ENCODE data around the gene KCNH5. TPM values are rescaled to one million over a fixed set of nuclear protein-coding genes. Genes with fewer than 3 reads are reported as not detected.

Gene KCNH5
- total and polyA plus RNA-seq, 9 of the 15 experiments (the other 6 are each of a cell fraction or from before 2014, with no cell fraction given), result 1.1 to 2.4 (median 1.4) TPM

- FAIRE-seq, result no peak
- Histone ChIP-seq H3K9me3 (replicated peaks; ENCODE audit: control insufficient read depth, insufficient read depth, low read depth, low read length) (no peaks in the 10 kb centered on the region), H3K4me3 (no peak overlapping the region), H3K27ac (ENCODE audit: extremely low read depth, low read depth, low read length) (no peak overlapping the region), H3K9me1 (ENCODE audit: control insufficient read depth, insufficient read depth, low read length) (no peaks in the 10 kb centered on the region), H2AFZ (ENCODE audit: low read depth, low read length) (no peak overlapping the region), H3K27me3 (ENCODE audit: control insufficient read depth in 2 of 2, insufficient read depth in 2 of 2, low read length in 2 of 2) (no peaks in the 10 kb centered on the region), H3K9ac (ENCODE audit: insufficient read depth in 1 of 2, low read depth in 2 of 2, low read length in 2 of 2) (no peak overlapping the region), H3K4me1 (replicated peaks in 1 of 2; ENCODE audit: control insufficient read depth in 2 of 2, insufficient read depth in 2 of 2, low read length in 2 of 2) (no peaks in the 10 kb centered on the region), H4K20me1 (replicated peaks; ENCODE audit: control insufficient read depth, insufficient read depth, low read length) (no peaks in the 10 kb centered on the region), H3K79me2 (ENCODE audit: control insufficient read depth, insufficient read depth, low read length) (no peaks in the 10 kb centered on the region), H3K4me2 (ENCODE audit: insufficient read depth, low read length) (no peak overlapping the region), H3K36me3 (ENCODE audit: control insufficient read depth, insufficient read depth, low read length) (no peaks in the 10 kb centered on the region)
- 0% methylated on average over 2 of the region's 2 CpGs for WGBS (ENCODE audit: insufficient coverage, low coverage, missing lambda C conversion rate)
- ATAC-seq, result no peak
- no peak for DNase-seq (ENCODE audit: extremely low read depth in 1 of 4, low spot score in 3 of 4)
- BruUV-seq (replicated peaks), result no TSS peak
- ChIA-PET CTCF (ENCODE audit: low intra/inter-chr PET ratio) (no interaction called here), POLR2A (no interaction called here)
- intact Hi-C loops (cut with micrococcal nuclease), result no loop called here
- TF ChIP-seq BCLAF1 (IDR thresholded peaks at IDR 0.05; ENCODE audit: borderline replicate concordance in 1 of 2, control insufficient read depth in 1 of 2, low read depth in 2 of 2, low read length in 1 of 2), result no peak
- TF ChIP-seq ZNF324 (CRISPR knock-in tag; IDR thresholded peaks at IDR 0.05), result no peak
- TF ChIP-seq GTF2B (IDR thresholded peaks at IDR 0.05; ENCODE audit: extremely low read depth, insufficient read length), result no peak
- TF ChIP-seq SMARCC2 (IDR thresholded peaks at IDR 0.05; ENCODE audit: low read depth), result no peak
- no peak for TF ChIP-seq ZNF282 (CRISPR knock-in tag; IDR thresholded peaks at IDR 0.05)
- TF ChIP-seq ZKSCAN1 (IDR thresholded peaks at IDR 0.05; ENCODE audit: low read depth, low read length), result no peak
- no peak for TF ChIP-seq ZNF184 (CRISPR knock-in tag; IDR thresholded peaks at IDR 0.05)
- TF ChIP-seq MBD1 (CRISPR knock-in tag; IDR thresholded peaks at IDR 0.05), result no peak
- in situ Hi-C loops (cut with MboI), result no loop called here
Measured at GRCh38 chr14:62885451-62885850, 159.8 kb downstream of the KCNH5 start.
